HEK293T (cell line): ENCODE data around the gene SPACA6.

Experiments
- FOXA1 ChIP-seq: fragments of 450-650 bp; IDR thresholded peaks from 2 replicates; pipeline ENCODE4 v1.6.1; 2016; ENCODE audit warnings: mild to moderate bottlenecking
- HDGF ChIP-seq: fragments of 450-650 bp; IDR thresholded peaks from 2 replicates; pipeline ENCODE4 v1.6.1; 2017; ENCODE audit warnings: antibody characterized with exemption, borderline replicate concordance
- SP1 ChIP-seq: fragments of 450-650 bp; IDR thresholded peaks from 2 replicates; pipeline ENCODE4 v1.6.1; 2017
- SUZ12 ChIP-seq: fragments of 450-650 bp; IDR thresholded peaks from 2 replicates; pipeline ENCODE4 v1.6.1; 2016; ENCODE audit warnings: mild to moderate bottlenecking

- TF ChIP-seq SUZ12 = no peak
- no peak for TF ChIP-seq FOXA1
- TF ChIP-seq HDGF = no peak
- TF ChIP-seq SP1 = no peak
Measured at GRCh38 chr19:51702103-51702824, 9.1 kb downstream of the SPACA6 start.
